Endodermal cell (in vitro differentiated cells): ENCODE results near the gene CBX7. TPM values are rescaled to one million over a fixed set of nuclear protein-coding genes. Genes with fewer than 3 reads are reported as not detected.

Experiments
- DNase-seq: peaks from one replicate; pipeline ENCODE4 v3.0.0-alpha.2; 2017
- H3K27ac ChIP-seq: 2 replicates; pipeline ENCODE4 v1.5.1; 2013; ENCODE audit warnings: mild to moderate bottlenecking, low read depth, low read length, moderate library complexity
- H3K27me3 ChIP-seq: 2 replicates; pipeline ENCODE4 v1.6.1; 2013; ENCODE audit warnings: mild to moderate bottlenecking, low read length, moderate library complexity; ENCODE audit not compliant: insufficient read depth, control insufficient read depth, poor library complexity, severe bottlenecking
- H3K36me3 ChIP-seq: 2 replicates; pipeline ENCODE4 v1.7.0; 2013; ENCODE audit warnings: mild to moderate bottlenecking, low read length, moderate library complexity; ENCODE audit not compliant: control insufficient read depth, insufficient read depth
- H3K4me1 ChIP-seq: one replicate; pipeline ENCODE4 v1.7.0; 2013; ENCODE audit warnings: low read length; ENCODE audit not compliant: control insufficient read depth, insufficient read depth
- H3K4me3 ChIP-seq: 2 replicates; pipeline ENCODE4 v1.5.1; 2013; ENCODE audit warnings: mild to moderate bottlenecking, low read length, moderate library complexity
- H3K9ac ChIP-seq: 2 replicates; pipeline ENCODE4 v1.6.1; 2013; ENCODE audit warnings: mild to moderate bottlenecking, low read length, moderate library complexity; ENCODE audit not compliant: poor library complexity, severe bottlenecking; ENCODE audit errors: extremely low read depth
- H3K9me3 ChIP-seq: 2 replicates; pipeline ENCODE4 v1.6.1; 2013; ENCODE audit warnings: mild to moderate bottlenecking, low read length, moderate library complexity; ENCODE audit not compliant: control insufficient read depth
- H3K27ac Mint-ChIP-seq: 2 replicates; pipeline ENCODE4 v1.8.0; 2020; ENCODE audit warnings: mixed read lengths
- H3K27me3 Mint-ChIP-seq: 2 replicates; pipeline ENCODE4 v1.8.0; 2021; ENCODE audit warnings: mild to moderate bottlenecking, mixed read lengths; ENCODE audit not compliant: insufficient read depth
- H3K36me3 Mint-ChIP-seq: 2 replicates; pipeline ENCODE4 v1.8.0; 2020; ENCODE audit warnings: low read depth, mixed read lengths
- H3K4me1 Mint-ChIP-seq: 2 replicates; pipeline ENCODE4 v1.8.0; 2020; ENCODE audit warnings: mixed read lengths
- H3K4me3 Mint-ChIP-seq: 2 replicates; pipeline ENCODE4 v1.8.0; 2020; ENCODE audit warnings: mild to moderate bottlenecking, moderate library complexity, mixed read lengths
- H3K9me3 Mint-ChIP-seq: 2 replicates; pipeline ENCODE4 v1.8.0; 2020; ENCODE audit warnings: mild to moderate bottlenecking, mixed read lengths
- CTCF ChIP-seq: fragments of 200-600 bp; sonication (generic); conservative IDR thresholded peaks from 2 replicates; pipeline ENCODE4 v1.5.0; 2021; ENCODE audit warnings: antibody characterized with exemption, mild to moderate bottlenecking
- WGBS, 2 experiments: methylation state at CpG; one replicate each; pipeline versions ENCODE4 v1.1.5 to v1.1.7; 2013; ENCODE audit warnings: missing lambda C conversion rate in 2 of 2, mixed read lengths in 1 of 2; ENCODE audit not compliant: insufficient coverage in 1 of 2, insufficient read length in 1 of 2; 5-methylcytosine and 5-hydroxymethylcytosine counted together
- total RNA-seq, 2 donors: library from RNA; stranded (reverse); fragmentation: NEBNext Ultra II Directional in 1 of 2; extraction: Animal tissue kit (Norgen Biotek cat#: 25700) in 1 of 2; gene quantifications; 2 replicates in 1 of 2; 3 replicates in 1 of 2; pipeline ENCODE4 v1.2.1, GENCODE V29; 2021

CBX7 gene
- total RNA-seq, 2 donors from 2014 or later, result 14.2 to 22.0 TPM

GRCh38 chr22:39123751-39124581 is 28.5 kb downstream of the CBX7 start:
- H3K4me1 ChIP-seq, result no peaks in the 10 kb centered on the region
- no peak overlapping the region for H3K27ac Mint-ChIP-seq
- no peaks in the 10 kb centered on the region for H3K27me3 ChIP-seq
- H3K36me3 Mint-ChIP-seq, result no peaks in the 10 kb centered on the region
- no peak overlapping the region for H3K27ac ChIP-seq
- peaks cover 9% of the 10 kb centered on the region for H3K27me3 Mint-ChIP-seq
- H3K4me3 ChIP-seq, result no peak overlapping the region
- TF ChIP-seq CTCF, result no peak
- peak overlapping the region; percentile 26 for H3K4me3 Mint-ChIP-seq
- peaks cover 2% of the 10 kb centered on the region for H3K9me3 Mint-ChIP-seq
- no peaks in the 10 kb centered on the region for H3K36me3 ChIP-seq
- peaks cover 2% of the 10 kb centered on the region for H3K4me1 Mint-ChIP-seq
- H3K9me3 ChIP-seq, result no peaks in the 10 kb centered on the region
- no peak overlapping the region for H3K9ac ChIP-seq
- WGBS, 2 experiments, result 57% methylated on average over 16 to 28 of the region's 33 CpGs
- DNase-seq, result peak; percentile 71

- Mint-ChIP-seq H3K9me3 (no peaks in the 10 kb centered on the region), H3K4me3 (no peak overlapping the region), H3K36me3 (no peaks in the 10 kb centered on the region), H3K4me1 (peaks cover 4% of the 10 kb centered on the region), H3K27ac (no peak overlapping the region), H3K27me3 (peaks cover 12% of the 10 kb centered on the region)
- H3K9me3 ChIP-seq, result no peaks in the 10 kb centered on the region
- 91 to 93% methylated on average over 10 to 17 of the region's 17 CpGs for WGBS, 2 experiments
- no peaks in the 10 kb centered on the region for H3K4me1 ChIP-seq
- no peaks in the 10 kb centered on the region for H3K36me3 ChIP-seq
- DNase-seq, result no peak
- TF ChIP-seq CTCF, result no peak
- H3K4me3 ChIP-seq, result no peak overlapping the region
- no peak overlapping the region for H3K9ac ChIP-seq
- no peaks in the 10 kb centered on the region for H3K27me3 ChIP-seq
- no peak overlapping the region for H3K27ac ChIP-seq
These were observed 29.6 kb downstream of the CBX7 start for GRCh38 chr22:39122772-39123470.

GRCh38 chr22:39120983-39121382 is 31.5 kb downstream of the CBX7 start:
- TF ChIP-seq CTCF, result no peak
- H3K4me1 Mint-ChIP-seq, result peaks cover 15% of the 10 kb centered on the region
- H3K27ac Mint-ChIP-seq, result no peak overlapping the region

More at GRCh38 chr22:39120983-39121382, 31.5 kb downstream of the CBX7 start:
- WGBS, 2 experiments, result 85% methylated on average over 4 of the region's 4 CpGs; no CpG with 5 or more reads in 1 of the 2 experiments
- no peak for DNase-seq
- Mint-ChIP-seq H3K9me3 (no peaks in the 10 kb centered on the region), H3K4me3 (no peak overlapping the region), H3K36me3 (no peaks in the 10 kb centered on the region), H3K27me3 (peaks cover 13% of the 10 kb centered on the region)
- Histone ChIP-seq H3K27me3 (no peaks in the 10 kb centered on the region), H3K9ac (no peak overlapping the region), H3K4me3 (no peak overlapping the region), H3K36me3 (no peaks in the 10 kb centered on the region), H3K27ac (no peak overlapping the region), H3K4me1 (peaks cover 3% of the 10 kb centered on the region), H3K9me3 (no peaks in the 10 kb centered on the region)
